Transverse colon (tissue), 4 donors: ENCODE data around the gene NUP93. TPM values are rescaled to one million over a fixed set of nuclear protein-coding genes. Genes with fewer than 3 reads are reported as not detected.

Experiments
- DNase-seq: peaks from one replicate; pipeline ENCODE4 v3.0.0-alpha.2; 2019
- H3K27ac ChIP-seq, 4 donors: fragments of 200-600 bp; sonication (generic); 2 replicates each; pipeline ENCODE4 v1.5.1; 2016 to 2018; ENCODE audit warnings: inconsistent platforms in 4 of 4
- H3K27me3 ChIP-seq: fragments of 200-600 bp; sonication (generic); 2 replicates; pipeline ENCODE4 v1.5.1; 2017; ENCODE audit warnings: inconsistent platforms
- H3K36me3 ChIP-seq, 4 donors: fragments of 200-600 bp; sonication (generic); 2 replicates each; pipeline ENCODE4 v1.5.1; 2017 to 2019; ENCODE audit warnings: inconsistent platforms in 4 of 4
- H3K4me1 ChIP-seq, 4 donors: fragments of 200-600 bp; sonication (generic); 2 replicates each; pipeline ENCODE4 v1.5.1; 2017 to 2020; ENCODE audit warnings: inconsistent platforms in 4 of 4
- H3K4me3 ChIP-seq, 4 donors: fragments of 200-600 bp; sonication (generic); 1 replicate in 1 of 4; 2 replicates in 3 of 4; pipeline versions ENCODE4 v1.5.1 to v1.6.1; 2017 to 2019; ENCODE audit warnings: inconsistent platforms in 4 of 4
- H3K9me3 ChIP-seq, 2 donors: fragments of 200-600 bp; sonication (generic); 2 replicates each; pipeline ENCODE4 v1.5.1; 2017 to 2019; ENCODE audit warnings: inconsistent platforms in 2 of 2
- EP300 ChIP-seq: sonication (generic); formaldehyde crosslinking; IDR thresholded peaks from one replicate; pipeline ENCODE4 v1.6.1; 2017; ENCODE audit warnings: antibody characterized with exemption, low read depth
- POLR2A ChIP-seq: fragments of 450-650 bp; IDR thresholded peaks from one replicate; pipeline ENCODE4 v1.6.1; 2016; ENCODE audit warnings: antibody characterized with exemption, mild to moderate bottlenecking, moderate library complexity
- POLR2AphosphoS5 ChIP-seq, 3 donors: sonication (generic); formaldehyde crosslinking; IDR thresholded peaks; one replicate each; pipeline ENCODE4 v1.6.1; 2016; ENCODE audit warnings: antibody characterized with exemption in 3 of 3
- WGBS, 2 donors: methylation state at CpG; one replicate each; pipeline ENCODE4 v1.1.5; 2018; ENCODE audit warnings: low coverage in 1 of 2; 5-methylcytosine and 5-hydroxymethylcytosine counted together
- in situ Hi-C, 4 donors: fragments of 200-750 bp; cut with MboI; loops; one replicate each; pipeline versions ENCODE4 v1.15.0 to v1.15.1; 2017; ENCODE audit warnings: low sequenced_read_pairs in 3 of 4, low pct_ligation_motif_present in 1 of 4, low pct_unique_long_range_greater_than_20kb in 1 of 4
- intact Hi-C: fragments of 100-400 bp; cut with DNase I; formaldehyde crosslinking; loops from one replicate; pipeline ENCODE4 v1.15.1; 2023; ENCODE audit warnings: low total_unique reads
- total RNA-seq, 4 donors: library from RNA; depleted of rRNA; stranded (reverse); fragments of >200 nt; gene quantifications; one replicate each; pipeline ENCODE4 v1.1.0, GENCODE V29; 2016
- TF ChIP-seq, protein P1 (sequence below), 5 experiments: fragments of 200-600 bp in 3 of 5; fragments of 450-650 bp in 2 of 5; sonication (generic) in 3 of 5; IDR thresholded peaks; 1 replicate in 2 of 5; 2 replicates in 3 of 5; pipeline ENCODE4 v1.5.1; 2016 to 2017; ENCODE audit warnings: antibody characterized with exemption in 5 of 5, inconsistent platforms in 3 of 5, mild to moderate bottlenecking in 2 of 5, moderate library complexity in 1 of 5

Gene NUP93
- total RNA-seq, 4 donors from 2014 or later, result 8.6 to 42.4 (median 20.6) TPM

- intact Hi-C loops (no loop called here), in situ Hi-C loops (no loop called here)
These were observed 95.9 kb downstream of the NUP93 start for GRCh38 chr16:56825826-56826225.

GRCh38 chr16:56828647-56829046, 98.7 kb downstream of the NUP93 start:
- in situ Hi-C loops, result no loop called here
- intact Hi-C loops, result no loop called here
- no peak for DNase-seq
- Histone ChIP-seq H3K4me1 (peaks cover 0 to 12% (median 0%) of the 10 kb centered on the region in 4 donors), H3K36me3 (peaks cover 0 to 18% (median 6%) of the 10 kb centered on the region in 4 donors), H3K4me3 (no peak overlapping the region), H3K9me3 (no peaks in the 10 kb centered on the region), H3K27ac (no peak overlapping the region), H3K27me3 (no peaks in the 10 kb centered on the region)
- no peak for TF ChIP-seq POLR2AphosphoS5 (IDR thresholded peaks at IDR 0.05)
- WGBS, 2 donors, result 96% methylated on average over 1 of the region's 1 CpG; no CpG with 5 or more reads in 1 of the 2 donors

More at GRCh38 chr16:56825826-56826225, 95.9 kb downstream of the NUP93 start:
- Histone ChIP-seq H3K4me1 (peaks cover 0 to 12% (median 0%) of the 10 kb centered on the region in 4 donors), H3K27me3 (no peaks in the 10 kb centered on the region), H3K27ac (no peak overlapping the region), H3K4me3 (no peak overlapping the region), H3K9me3 (no peaks in the 10 kb centered on the region), H3K36me3 (peaks cover 0 to 6% (median 3%) of the 10 kb centered on the region in 4 donors)
- TF ChIP-seq, protein P1, sequence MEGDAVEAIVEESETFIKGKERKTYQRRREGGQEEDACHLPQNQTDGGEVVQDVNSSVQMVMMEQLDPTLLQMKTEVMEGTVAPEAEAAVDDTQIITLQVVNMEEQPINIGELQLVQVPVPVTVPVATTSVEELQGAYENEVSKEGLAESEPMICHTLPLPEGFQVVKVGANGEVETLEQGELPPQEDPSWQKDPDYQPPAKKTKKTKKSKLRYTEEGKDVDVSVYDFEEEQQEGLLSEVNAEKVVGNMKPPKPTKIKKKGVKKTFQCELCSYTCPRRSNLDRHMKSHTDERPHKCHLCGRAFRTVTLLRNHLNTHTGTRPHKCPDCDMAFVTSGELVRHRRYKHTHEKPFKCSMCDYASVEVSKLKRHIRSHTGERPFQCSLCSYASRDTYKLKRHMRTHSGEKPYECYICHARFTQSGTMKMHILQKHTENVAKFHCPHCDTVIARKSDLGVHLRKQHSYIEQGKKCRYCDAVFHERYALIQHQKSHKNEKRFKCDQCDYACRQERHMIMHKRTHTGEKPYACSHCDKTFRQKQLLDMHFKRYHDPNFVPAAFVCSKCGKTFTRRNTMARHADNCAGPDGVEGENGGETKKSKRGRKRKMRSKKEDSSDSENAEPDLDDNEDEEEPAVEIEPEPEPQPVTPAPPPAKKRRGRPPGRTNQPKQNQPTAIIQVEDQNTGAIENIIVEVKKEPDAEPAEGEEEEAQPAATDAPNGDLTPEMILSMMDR (IDR thresholded peaks at IDR 0.05), result no peak
- DNase-seq, result no peak

- WGBS, 2 donors, result 60 to 72% methylated on average over 2 of the region's 2 CpGs
- intact Hi-C loops, result no loop called here
- in situ Hi-C loops, result no loop called here
- Histone ChIP-seq H3K27ac (no peak overlapping the region), H3K27me3 (no peaks in the 10 kb centered on the region), H3K9me3 (no peaks in the 10 kb centered on the region), H3K36me3 (peaks cover 0 to 32% (median 14%) of the 10 kb centered on the region in 4 donors), H3K4me1 (no peaks in the 10 kb centered on the region), H3K4me3 (no peak overlapping the region)
- TF ChIP-seq POLR2A (no peak), EP300 (no peak), POLR2AphosphoS5 (IDR thresholded peaks at IDR 0.05) (no peak)
- TF ChIP-seq, protein P1 (IDR thresholded peaks at IDR 0.05), result no peak
- no peak for DNase-seq
These were observed 100.7 kb downstream of the NUP93 start for GRCh38 chr16:56830669-56831068.

GRCh38 chr16:56832768-56833167, 102.8 kb downstream of the NUP93 start:
- H3K27ac ChIP-seq, result no peak overlapping the region
- intact Hi-C loops (no loop called here), in situ Hi-C loops (no loop called here)
- H3K4me3 ChIP-seq, result no peak overlapping the region
- no peaks in the 10 kb centered on the region for H3K4me1 ChIP-seq
- no peaks in the 10 kb centered on the region for H3K27me3 ChIP-seq
- H3K36me3 ChIP-seq, result peaks cover 0 to 32% (median 15%) of the 10 kb centered on the region in 4 donors
- H3K9me3 ChIP-seq, result no peaks in the 10 kb centered on the region
- DNase-seq, result no peak
- TF ChIP-seq, protein P1 (IDR thresholded peaks at IDR 0.05), result no peak
- TF ChIP-seq POLR2AphosphoS5 (IDR thresholded peaks at IDR 0.05), result no peak
- no peak for TF ChIP-seq POLR2A
- no peak for TF ChIP-seq EP300

DNA sequence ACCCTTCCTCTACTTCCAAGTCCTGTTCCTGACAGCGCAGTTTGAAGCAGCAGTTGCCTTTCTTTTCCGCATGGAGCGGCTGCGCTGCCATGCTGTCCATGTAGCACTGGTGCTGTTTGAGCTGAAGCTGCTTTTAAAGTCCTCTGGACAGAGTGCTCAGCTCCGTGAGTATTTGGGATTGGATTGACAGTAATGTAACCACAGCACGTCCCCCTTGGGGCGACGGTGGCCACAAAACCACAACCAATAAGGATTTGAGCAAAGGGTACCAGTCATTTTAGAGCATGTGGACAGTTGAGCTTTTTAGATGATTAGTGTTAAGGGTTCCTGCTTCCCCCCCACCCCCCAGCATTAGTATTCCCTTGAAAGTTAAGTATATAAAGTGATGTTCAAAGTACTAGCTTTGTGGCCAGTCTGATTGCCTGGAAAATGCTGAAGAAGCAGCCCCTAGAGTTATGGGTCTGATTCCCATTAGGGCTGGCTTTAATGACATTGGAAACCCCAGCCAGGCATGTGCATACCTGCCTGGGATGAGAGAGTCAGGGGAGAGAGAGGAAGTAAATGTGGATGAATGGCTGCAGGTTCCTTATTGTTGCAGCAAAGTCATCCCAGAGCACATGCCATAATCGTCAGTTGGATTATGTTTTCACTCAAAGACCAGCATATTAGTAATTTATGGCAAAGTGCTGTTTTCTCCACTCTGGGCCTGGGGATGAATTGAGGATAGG, 103.5 kb downstream of the NUP93 start:
- in situ Hi-C loops (no loop called here), intact Hi-C loops (no loop called here)
- 88% methylated on average over 9 of the region's 9 CpGs; no CpG with 5 or more reads in 1 of the 2 donors for WGBS, 2 donors
- Histone ChIP-seq H3K27ac (no peak overlapping the region), H3K4me3 (no peak overlapping the region), H3K27me3 (no peaks in the 10 kb centered on the region), H3K9me3 (no peaks in the 10 kb centered on the region), H3K4me1 (no peaks in the 10 kb centered on the region), H3K36me3 (peaks cover 0 to 32% (median 16%) of the 10 kb centered on the region in 4 donors)
- TF ChIP-seq, protein P1 (IDR thresholded peaks at IDR 0.05), result no peak
- TF ChIP-seq POLR2A, result no peak
- no peak for DNase-seq
